ENCODE data around the gene KRTDAP.
A peak's percentile ranks its signal among the peaks of the same experiment; 100 is the strongest.
"Not testable (repeated sequence)": the region's sequence is repeated elsewhere in the genome, so short reads cannot be mapped to it uniquely, and the experiment has no call there.

Gene KRTDAP

GRCh38 chr19:35474104-35474503 lies 16.2 kb downstream of the KRTDAP start:
- no peak overlapping the region for H3K4me3 ChIP-seq (ENCODE audit: low read depth, low read length)
- H4K91ac ChIP-seq (ENCODE audit: low read depth, low read length), result no peak overlapping the region
- WGBS (ENCODE audit: extremely low coverage, insufficient coverage, insufficient read length), result no CpG with 5 or more reads among the region's 14 CpGs
- no peaks in the 10 kb centered on the region for H3K9me3 ChIP-seq (ENCODE audit: insufficient read depth, low read depth, low read length)
- no peaks in the 10 kb centered on the region for H3K79me1 ChIP-seq (ENCODE audit: low read length)
- H3K27me3 ChIP-seq (ENCODE audit: insufficient read depth, low read length), result no peaks in the 10 kb centered on the region
- H4K12ac ChIP-seq (ENCODE audit: low read depth, low read length), result no peak overlapping the region
- H3K27ac ChIP-seq (ENCODE audit: low read depth, low read length), result no peak overlapping the region
- no peak overlapping the region for H3K4me2 ChIP-seq (ENCODE audit: low read length)
- H3K14ac ChIP-seq (ENCODE audit: low read length), result no peak overlapping the region
- no peak overlapping the region for H2AK5ac ChIP-seq (ENCODE audit: low read length)
- H3K4me1 ChIP-seq (ENCODE audit: control insufficient read depth in 1 of 2, insufficient read depth in 2 of 2, low read length in 2 of 2), result peaks cover 0 to 3% of the 10 kb centered on the region in 2 experiments
- H3K79me2 ChIP-seq (ENCODE audit: control insufficient read depth, insufficient read depth, low read length, poor library complexity), result no peaks in the 10 kb centered on the region
- no peak overlapping the region for H3K18ac ChIP-seq (ENCODE audit: low read length)
- H3K4ac ChIP-seq (ENCODE audit: low read depth, low read length), result no peak overlapping the region
- H2BK5ac ChIP-seq (ENCODE audit: low read depth, low read length, poor library complexity), result no peak overlapping the region
- H2BK12ac ChIP-seq (ENCODE audit: low read length), result no peak overlapping the region
- no peak for DNase-seq
- no peak overlapping the region for H4K8ac ChIP-seq (ENCODE audit: low read depth, low read length)
- H3K36me3 ChIP-seq (ENCODE audit: control insufficient read depth in 1 of 2, insufficient read depth in 2 of 2, low read length in 2 of 2), result no peaks in the 10 kb centered on the region
- H3K23ac ChIP-seq (ENCODE audit: low read length), result no peak overlapping the region
- no peak overlapping the region for H2AFZ ChIP-seq (ENCODE audit: insufficient read depth, low read length, poor library complexity)
- no peak overlapping the region for H3K9ac ChIP-seq (ENCODE audit: low read length)
- H2BK120ac ChIP-seq (ENCODE audit: insufficient read depth, low read length, poor library complexity), result no peak overlapping the region

GRCh38 chr19:35471946-35472345 lies 18.3 kb downstream of the KRTDAP start:
- H4K91ac ChIP-seq (ENCODE audit: low read depth, low read length), result no peak overlapping the region
- no peak overlapping the region for H2BK12ac ChIP-seq (ENCODE audit: low read length)
- no peak overlapping the region for H4K12ac ChIP-seq (ENCODE audit: low read depth, low read length)
- H3K14ac ChIP-seq (ENCODE audit: low read length), result no peak overlapping the region
- H3K4ac ChIP-seq (ENCODE audit: low read depth, low read length), result no peak overlapping the region
- H3K4me1 ChIP-seq (ENCODE audit: control insufficient read depth in 1 of 2, insufficient read depth in 2 of 2, low read length in 2 of 2), result no peaks in the 10 kb centered on the region
- no peak overlapping the region for H3K27ac ChIP-seq (ENCODE audit: low read depth, low read length)
- no peak overlapping the region for H3K23ac ChIP-seq (ENCODE audit: low read length)
- no peak overlapping the region for H3K4me3 ChIP-seq (ENCODE audit: low read depth, low read length)
- no peak overlapping the region for H2AFZ ChIP-seq (ENCODE audit: insufficient read depth, low read length, poor library complexity)
- no peak overlapping the region for H3K4me2 ChIP-seq (ENCODE audit: low read length)
- no peaks in the 10 kb centered on the region for H3K27me3 ChIP-seq (ENCODE audit: insufficient read depth, low read length)
- H2AK5ac ChIP-seq (ENCODE audit: low read length), result no peak overlapping the region
- no peaks in the 10 kb centered on the region for H3K9me3 ChIP-seq (ENCODE audit: insufficient read depth, low read depth, low read length)
- H3K18ac ChIP-seq (ENCODE audit: low read length), result no peak overlapping the region
- WGBS (ENCODE audit: extremely low coverage, insufficient coverage, insufficient read length), result no CpG with 5 or more reads among the region's 8 CpGs
- no peak overlapping the region for H2BK5ac ChIP-seq (ENCODE audit: low read depth, low read length, poor library complexity)
- no peak overlapping the region for H3K9ac ChIP-seq (ENCODE audit: low read length)
- peak; percentile 67 to 96 for DNase-seq
- no peak overlapping the region for H4K8ac ChIP-seq (ENCODE audit: low read depth, low read length)
- peaks cover 2% of the 10 kb centered on the region for H3K79me2 ChIP-seq (ENCODE audit: control insufficient read depth, insufficient read depth, low read length, poor library complexity)
- H2BK120ac ChIP-seq (ENCODE audit: insufficient read depth, low read length, poor library complexity), result no peak overlapping the region
- no peaks in the 10 kb centered on the region for H3K79me1 ChIP-seq (ENCODE audit: low read length)
- H3K36me3 ChIP-seq (ENCODE audit: control insufficient read depth in 1 of 2, insufficient read depth in 2 of 2, low read length in 2 of 2), result no peaks in the 10 kb centered on the region

GRCh38 chr19:35471075-35471474 lies 19.2 kb downstream of the KRTDAP start:
- not testable (repeated sequence) for H2AFZ ChIP-seq (ENCODE audit: insufficient read depth, low read length, poor library complexity); H2BK120ac ChIP-seq (ENCODE audit: insufficient read depth, low read length, poor library complexity); H4K8ac ChIP-seq (ENCODE audit: low read depth, low read length); H3K4me2 ChIP-seq (ENCODE audit: low read length); H3K9me3 ChIP-seq (ENCODE audit: insufficient read depth, low read depth, low read length); H3K18ac ChIP-seq (ENCODE audit: low read length); H3K4me1 ChIP-seq (ENCODE audit: control insufficient read depth in 1 of 2, insufficient read depth in 2 of 2, low read length in 2 of 2); H3K9ac ChIP-seq (ENCODE audit: low read length); H3K4ac ChIP-seq (ENCODE audit: low read depth, low read length); H3K79me1 ChIP-seq (ENCODE audit: low read length); H2AK5ac ChIP-seq (ENCODE audit: low read length); H4K12ac ChIP-seq (ENCODE audit: low read depth, low read length); H4K91ac ChIP-seq (ENCODE audit: low read depth, low read length); H3K4me3 ChIP-seq (ENCODE audit: low read depth, low read length); H3K14ac ChIP-seq (ENCODE audit: low read length); H3K36me3 ChIP-seq (ENCODE audit: control insufficient read depth in 1 of 2, insufficient read depth in 2 of 2, low read length in 2 of 2); DNase-seq; H3K79me2 ChIP-seq (ENCODE audit: control insufficient read depth, insufficient read depth, low read length, poor library complexity); H3K27ac ChIP-seq (ENCODE audit: low read depth, low read length); H2BK12ac ChIP-seq (ENCODE audit: low read length); H2BK5ac ChIP-seq (ENCODE audit: low read depth, low read length, poor library complexity); H3K23ac ChIP-seq (ENCODE audit: low read length); H3K27me3 ChIP-seq (ENCODE audit: insufficient read depth, low read length)
- WGBS (ENCODE audit: extremely low coverage, insufficient coverage, insufficient read length), result no CpG with 5 or more reads among the region's 4 CpGs

GRCh38 chr19:35470128-35470527 lies 20.1 kb downstream of the KRTDAP start:
- Histone ChIP-seq H2AFZ (ENCODE audit: insufficient read depth, low read length, poor library complexity) (no peak overlapping the region), H3K27me3 (ENCODE audit: insufficient read depth, low read length) (no peaks in the 10 kb centered on the region), H3K23ac (ENCODE audit: low read length) (no peak overlapping the region), H3K27ac (ENCODE audit: low read depth, low read length) (no peak overlapping the region), H2BK12ac (ENCODE audit: low read length) (no peak overlapping the region), H3K9ac (ENCODE audit: low read length) (no peak overlapping the region), H3K4me1 (ENCODE audit: control insufficient read depth in 1 of 2, insufficient read depth in 2 of 2, low read length in 2 of 2) (no peaks in the 10 kb centered on the region), H3K18ac (ENCODE audit: low read length) (no peak overlapping the region), H2BK5ac (ENCODE audit: low read depth, low read length, poor library complexity) (no peak overlapping the region), H2AK5ac (ENCODE audit: low read length) (no peak overlapping the region), H3K4me2 (ENCODE audit: low read length) (no peak overlapping the region), H2BK120ac (ENCODE audit: insufficient read depth, low read length, poor library complexity) (no peak overlapping the region), H3K9me3 (ENCODE audit: insufficient read depth, low read depth, low read length) (no peaks in the 10 kb centered on the region), H3K79me2 (ENCODE audit: control insufficient read depth, insufficient read depth, low read length, poor library complexity) (peaks cover 2% of the 10 kb centered on the region), H3K4ac (ENCODE audit: low read depth, low read length) (no peak overlapping the region), H3K4me3 (ENCODE audit: low read depth, low read length) (no peak overlapping the region), H3K14ac (ENCODE audit: low read length) (no peak overlapping the region), H4K91ac (ENCODE audit: low read depth, low read length) (no peak overlapping the region), H4K8ac (ENCODE audit: low read depth, low read length) (no peak overlapping the region), H3K79me1 (ENCODE audit: low read length) (no peaks in the 10 kb centered on the region), H3K36me3 (ENCODE audit: control insufficient read depth in 1 of 2, insufficient read depth in 2 of 2, low read length in 2 of 2) (no peaks in the 10 kb centered on the region), H4K12ac (ENCODE audit: low read depth, low read length) (no peak overlapping the region)
- WGBS (ENCODE audit: extremely low coverage, insufficient coverage, insufficient read length), result no CpG with 5 or more reads among the region's 7 CpGs
- no peak for DNase-seq

All from trophoblast cell (in vitro differentiated cells and primary cell).